Vagina (tissue), 2 donors: ENCODE measurements around the gene SPATA25. TPM values are rescaled to one million over a fixed set of nuclear protein-coding genes. Genes with fewer than 3 reads are reported as not detected.

ENCODE experiments used
- DNase-seq, 2 donors: peaks; one replicate each; pipeline ENCODE4 v3.0.0-alpha.2; 2017; ENCODE audit errors: extremely low spot score in 2 of 2
- H3K27ac ChIP-seq: fragments of 200-600 bp; sonication (generic); one replicate; pipeline ENCODE4 v1.5.1; 2019
- H3K27me3 ChIP-seq: fragments of 200-600 bp; sonication (generic); one replicate; pipeline ENCODE4 v1.5.1; 2019
- H3K36me3 ChIP-seq, 2 donors: fragments of 200-600 bp; sonication (generic); one replicate each; pipeline ENCODE4 v1.5.1; 2017 to 2019
- H3K4me1 ChIP-seq: fragments of 200-600 bp; sonication (generic); one replicate; pipeline ENCODE4 v1.5.1; 2019
- H3K4me3 ChIP-seq, 2 donors: fragments of 200-600 bp; sonication (generic); 1 replicate in 1 of 2; 2 replicates in 1 of 2; pipeline ENCODE4 v1.5.1; 2016 to 2019
- H3K9me3 ChIP-seq: fragments of 200-600 bp; sonication (generic); one replicate; pipeline ENCODE4 v1.5.1; 2019
- POLR2A ChIP-seq, 2 donors: fragments of 450-650 bp; IDR thresholded peaks; one replicate each; pipeline ENCODE4 v1.6.1; 2017; ENCODE audit warnings: antibody characterized with exemption in 2 of 2, mild to moderate bottlenecking in 2 of 2, moderate library complexity in 2 of 2
- POLR2AphosphoS5 ChIP-seq, 2 donors: sonication (generic); formaldehyde crosslinking; IDR thresholded peaks; one replicate each; pipeline ENCODE4 v1.9.0; 2017; ENCODE audit warnings: antibody characterized with exemption in 2 of 2, mild to moderate bottlenecking in 2 of 2, low read depth in 1 of 2; ENCODE audit not compliant: insufficient read depth in 1 of 2
- intact Hi-C: fragments of 100-400 bp; cut with DNase I; formaldehyde crosslinking; loops from one replicate; pipeline ENCODE4 v1.15.1; 2023
- total RNA-seq: library from RNA; depleted of rRNA; stranded (reverse); fragments of >200 nt; gene quantifications from one replicate; pipeline ENCODE4 v1.2.3, GENCODE V29; 2016
- TF ChIP-seq, protein P1 (sequence below), 3 experiments: fragments of 450-650 bp in 2 of 3; fragments of 200-600 bp in 1 of 3; sonication (generic) in 1 of 3; IDR thresholded peaks; one replicate each; pipeline ENCODE4 v1.5.1; 2017 to 2019; ENCODE audit warnings: antibody characterized with exemption in 3 of 3, mild to moderate bottlenecking in 2 of 3, moderate library complexity in 2 of 3

SPATA25 gene
- total RNA-seq, 1 donor from 2014 or later: 7.1 TPM

- no peaks in the 10 kb centered on the region for H3K9me3 ChIP-seq
- H3K4me3 ChIP-seq: no peak overlapping the region
- TF ChIP-seq POLR2A (IDR thresholded peaks at IDR 0.05): no peak
- TF ChIP-seq, protein P1, sequence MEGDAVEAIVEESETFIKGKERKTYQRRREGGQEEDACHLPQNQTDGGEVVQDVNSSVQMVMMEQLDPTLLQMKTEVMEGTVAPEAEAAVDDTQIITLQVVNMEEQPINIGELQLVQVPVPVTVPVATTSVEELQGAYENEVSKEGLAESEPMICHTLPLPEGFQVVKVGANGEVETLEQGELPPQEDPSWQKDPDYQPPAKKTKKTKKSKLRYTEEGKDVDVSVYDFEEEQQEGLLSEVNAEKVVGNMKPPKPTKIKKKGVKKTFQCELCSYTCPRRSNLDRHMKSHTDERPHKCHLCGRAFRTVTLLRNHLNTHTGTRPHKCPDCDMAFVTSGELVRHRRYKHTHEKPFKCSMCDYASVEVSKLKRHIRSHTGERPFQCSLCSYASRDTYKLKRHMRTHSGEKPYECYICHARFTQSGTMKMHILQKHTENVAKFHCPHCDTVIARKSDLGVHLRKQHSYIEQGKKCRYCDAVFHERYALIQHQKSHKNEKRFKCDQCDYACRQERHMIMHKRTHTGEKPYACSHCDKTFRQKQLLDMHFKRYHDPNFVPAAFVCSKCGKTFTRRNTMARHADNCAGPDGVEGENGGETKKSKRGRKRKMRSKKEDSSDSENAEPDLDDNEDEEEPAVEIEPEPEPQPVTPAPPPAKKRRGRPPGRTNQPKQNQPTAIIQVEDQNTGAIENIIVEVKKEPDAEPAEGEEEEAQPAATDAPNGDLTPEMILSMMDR (IDR thresholded peaks at IDR 0.05): no peak
- TF ChIP-seq POLR2AphosphoS5 (IDR thresholded peaks at IDR 0.05; ENCODE audit: insufficient read depth in 1 of 2, low read depth in 1 of 2): no peak
- H3K4me1 ChIP-seq: peaks cover 43% of the 10 kb centered on the region
- H3K27me3 ChIP-seq: no peaks in the 10 kb centered on the region
- intact Hi-C loops: loop anchor here (10.0 kb wide), 1 partner anchor 72 kb away; the partner anchor contains the start of gene UBE2C
- H3K27ac ChIP-seq: no peak overlapping the region
- DNase-seq: no peak
- peaks cover 0 to 20% of the 10 kb centered on the region in 2 donors for H3K36me3 ChIP-seq
These were observed 654 bp downstream of the SPATA25 start for GRCh38 chr20:45886590-45887345.

- Histone ChIP-seq H3K27ac (no peak overlapping the region), H3K9me3 (no peaks in the 10 kb centered on the region), H3K4me1 (peaks cover 29% of the 10 kb centered on the region), H3K36me3 (peaks cover 0 to 24% of the 10 kb centered on the region in 2 donors), H3K27me3 (no peaks in the 10 kb centered on the region), H3K4me3 (no peak overlapping the region)
- DNase-seq: no peak
- TF ChIP-seq POLR2A (IDR thresholded peaks at IDR 0.05): no peak
- TF ChIP-seq, protein P1 (IDR thresholded peaks at IDR 0.05): no peak
- no peak for TF ChIP-seq POLR2AphosphoS5 (IDR thresholded peaks at IDR 0.05; ENCODE audit: insufficient read depth in 1 of 2, low read depth in 1 of 2)
- intact Hi-C loops: loop anchor here (10.0 kb wide), 1 partner anchor 68 kb away; the partner anchor contains the start of gene UBE2C
These were observed 4.3 kb downstream of the SPATA25 start for GRCh38 chr20:45883100-45883469.

- Histone ChIP-seq H3K4me3 (no peak overlapping the region), H3K27ac (no peak overlapping the region), H3K36me3 (peaks cover 0 to 29% of the 10 kb centered on the region in 2 donors), H3K4me1 (peaks cover 29% of the 10 kb centered on the region), H3K27me3 (no peaks in the 10 kb centered on the region), H3K9me3 (no peaks in the 10 kb centered on the region)
- no peak for DNase-seq
- intact Hi-C loops: loop anchor here (10.0 kb wide), 1 partner anchor 68 kb away; the partner anchor contains the start of gene UBE2C
- TF ChIP-seq, protein P1 (IDR thresholded peaks at IDR 0.05): no peak
- TF ChIP-seq POLR2A (IDR thresholded peaks at IDR 0.05) (no peak), POLR2AphosphoS5 (IDR thresholded peaks at IDR 0.05; ENCODE audit: insufficient read depth in 1 of 2, low read depth in 1 of 2) (no peak)
These were observed 4.8 kb downstream of the SPATA25 start for GRCh38 chr20:45882469-45883099.

- H3K27ac ChIP-seq: peak within 1 kb of the TSS; percentile 82
- H3K4me1 ChIP-seq: peaks cover 29% of the 10 kb centered on the region
- intact Hi-C loops: loop anchor here (10.0 kb wide), 1 partner anchor 66 kb away; the partner anchor contains the start of gene UBE2C
- peaks cover 0 to 39% of the 10 kb centered on the region in 2 donors for H3K36me3 ChIP-seq
- peak in 1 of 2 donors; percentile 100 for DNase-seq
- peak within 1 kb of the TSS; percentile 60 to 80 for H3K4me3 ChIP-seq
- no peaks in the 10 kb centered on the region for H3K9me3 ChIP-seq
- TF ChIP-seq, protein P1 (IDR thresholded peaks at IDR 0.05): no peak
- peak; percentile 88 to 92 for TF ChIP-seq POLR2AphosphoS5 (IDR thresholded peaks at IDR 0.05; ENCODE audit: insufficient read depth in 1 of 2, low read depth in 1 of 2)
- peak in 1 of 2 donors; percentile 50 for TF ChIP-seq POLR2A (IDR thresholded peaks at IDR 0.05)
- H3K27me3 ChIP-seq: no peaks in the 10 kb centered on the region
These were observed 6.2 kb downstream of the SPATA25 start, which contains the start of gene ZSWIM1 for GRCh38 chr20:45880988-45881788. ZSWIM1 (plus strand) TSS chr20:45881227; CDS start chr20:45882593, 1,366 bp downstream.
